ENCODE results near the gene KIF13A.

Gene KIF13A

DNA sequence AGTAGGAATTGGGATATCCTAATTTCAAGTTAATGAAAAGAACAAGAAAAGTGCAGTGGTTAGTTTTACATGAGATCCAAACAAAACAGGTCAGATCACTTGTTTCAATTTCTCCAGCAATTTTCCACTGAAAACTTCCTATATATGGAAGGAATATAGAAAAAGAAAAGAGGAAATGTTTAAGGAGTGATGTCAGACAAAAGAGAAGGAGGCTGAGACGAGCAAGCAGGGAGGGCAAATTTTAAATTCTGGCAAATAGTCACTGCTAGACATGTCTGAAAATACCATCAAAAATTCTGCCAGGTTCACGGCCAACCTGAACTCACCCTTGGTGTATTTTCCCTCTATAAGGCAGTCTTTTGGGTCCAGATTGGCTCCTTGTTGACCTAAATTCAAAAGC, 271.2 kb downstream of the KIF13A start:
- no peak for DNase-seq
- no peaks in the 10 kb centered on the region for H3K79me2 ChIP-seq (ENCODE audit: low read length)
- no peaks in the 10 kb centered on the region for H3K9me3 ChIP-seq (replicated peaks; ENCODE audit: insufficient read depth, low read length)
- no peak overlapping the region for H2AFZ ChIP-seq (ENCODE audit: low read length)
- no peak overlapping the region for H3K4me3 ChIP-seq (ENCODE audit: low read length)
- H4K20me1 ChIP-seq (ENCODE audit: insufficient read depth, low read length) = no peaks in the 10 kb centered on the region
- H3K9ac ChIP-seq (ENCODE audit: low read length) = no peak overlapping the region
- no peak overlapping the region for H3K27ac ChIP-seq (ENCODE audit: low read length)
- no peaks in the 10 kb centered on the region for H3K36me3 ChIP-seq (replicated peaks; ENCODE audit: insufficient read depth, low read length)
- no peaks in the 10 kb centered on the region for H3K4me1 ChIP-seq (ENCODE audit: low read length)
- no peaks in the 10 kb centered on the region for H3K27me3 ChIP-seq (replicated peaks; ENCODE audit: insufficient read depth, low read length)
- H3F3A ChIP-seq (ENCODE audit: insufficient read depth, low read length) = no peaks in the 10 kb centered on the region
- H3K9me2 ChIP-seq (replicated peaks; ENCODE audit: insufficient read depth, low read length) = no peaks in the 10 kb centered on the region
- TF ChIP-seq, protein P1, sequence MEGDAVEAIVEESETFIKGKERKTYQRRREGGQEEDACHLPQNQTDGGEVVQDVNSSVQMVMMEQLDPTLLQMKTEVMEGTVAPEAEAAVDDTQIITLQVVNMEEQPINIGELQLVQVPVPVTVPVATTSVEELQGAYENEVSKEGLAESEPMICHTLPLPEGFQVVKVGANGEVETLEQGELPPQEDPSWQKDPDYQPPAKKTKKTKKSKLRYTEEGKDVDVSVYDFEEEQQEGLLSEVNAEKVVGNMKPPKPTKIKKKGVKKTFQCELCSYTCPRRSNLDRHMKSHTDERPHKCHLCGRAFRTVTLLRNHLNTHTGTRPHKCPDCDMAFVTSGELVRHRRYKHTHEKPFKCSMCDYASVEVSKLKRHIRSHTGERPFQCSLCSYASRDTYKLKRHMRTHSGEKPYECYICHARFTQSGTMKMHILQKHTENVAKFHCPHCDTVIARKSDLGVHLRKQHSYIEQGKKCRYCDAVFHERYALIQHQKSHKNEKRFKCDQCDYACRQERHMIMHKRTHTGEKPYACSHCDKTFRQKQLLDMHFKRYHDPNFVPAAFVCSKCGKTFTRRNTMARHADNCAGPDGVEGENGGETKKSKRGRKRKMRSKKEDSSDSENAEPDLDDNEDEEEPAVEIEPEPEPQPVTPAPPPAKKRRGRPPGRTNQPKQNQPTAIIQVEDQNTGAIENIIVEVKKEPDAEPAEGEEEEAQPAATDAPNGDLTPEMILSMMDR (IDR thresholded peaks at IDR 0.05; ENCODE audit: low read length) = no peak
- TF ChIP-seq EZH2 (optimal IDR thresholded peaks at IDR 0.05; ENCODE audit: low read depth, low read length) (no peak), EZH2phosphoT487 (IDR thresholded peaks at IDR 0.05; ENCODE audit: low read length) (no peak)
- H3K4me2 ChIP-seq (ENCODE audit: low read depth, low read length) = no peak overlapping the region

DNA sequence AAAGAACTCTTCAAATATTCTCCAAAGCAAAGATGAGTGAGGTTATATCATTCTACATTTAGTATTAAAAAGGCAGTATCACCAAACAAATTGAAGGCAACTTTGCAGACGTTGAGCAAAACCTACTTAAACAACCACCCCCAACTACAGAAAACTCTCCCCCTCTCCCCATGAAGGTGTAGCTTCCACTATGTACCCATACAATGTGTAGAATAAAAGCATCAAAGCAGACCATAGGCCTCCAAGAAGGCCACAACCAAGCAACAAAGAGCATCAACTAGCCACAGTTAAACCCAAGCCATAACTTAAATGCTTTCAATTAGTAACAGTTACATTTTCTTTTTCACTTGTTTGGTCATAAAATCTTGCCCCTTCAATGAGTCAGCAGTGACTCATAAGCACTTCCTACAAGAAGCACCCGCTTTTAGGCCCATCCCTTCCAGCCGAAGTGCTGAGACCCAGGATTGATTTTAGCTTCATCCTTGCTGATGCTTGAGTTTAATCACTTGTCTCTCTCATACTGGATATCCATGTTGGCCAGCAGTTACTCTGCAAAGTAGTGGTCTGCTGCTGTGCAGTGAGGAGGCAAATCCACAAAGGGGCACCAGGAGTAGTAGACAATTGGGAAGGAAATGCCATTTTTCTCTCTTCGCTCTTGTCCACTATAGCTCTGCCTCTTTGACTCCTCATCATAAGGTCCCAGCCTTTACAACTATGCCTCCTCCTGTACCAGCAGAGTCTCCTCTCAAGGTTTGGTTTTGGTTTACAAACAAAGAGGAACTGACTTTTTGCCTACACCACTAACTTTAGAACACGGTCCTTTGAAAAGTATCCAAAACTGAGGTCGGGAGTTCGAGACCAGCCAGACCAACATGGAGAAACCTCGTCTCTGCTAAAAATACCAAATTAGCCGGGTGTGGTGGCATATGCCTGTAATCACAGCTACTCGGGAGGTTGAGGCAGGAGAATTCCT, 272.3 kb downstream of the KIF13A start:
- H3K4me3 ChIP-seq (ENCODE audit: low read length) = no peak overlapping the region
- H3K27me3 ChIP-seq (replicated peaks; ENCODE audit: insufficient read depth, low read length) = no peaks in the 10 kb centered on the region
- no peak for TF ChIP-seq EZH2phosphoT487 (IDR thresholded peaks at IDR 0.05; ENCODE audit: low read length)
- TF ChIP-seq, protein P1 (IDR thresholded peaks at IDR 0.05; ENCODE audit: low read length) = no peak
- no peak for TF ChIP-seq EZH2 (optimal IDR thresholded peaks at IDR 0.05; ENCODE audit: low read depth, low read length)
- no peaks in the 10 kb centered on the region for H4K20me1 ChIP-seq (ENCODE audit: insufficient read depth, low read length)
- H3K9ac ChIP-seq (ENCODE audit: low read length) = no peak overlapping the region
- H3K79me2 ChIP-seq (ENCODE audit: low read length) = no peaks in the 10 kb centered on the region
- no peak overlapping the region for H3K27ac ChIP-seq (ENCODE audit: low read length)
- no peaks in the 10 kb centered on the region for H3K9me3 ChIP-seq (replicated peaks; ENCODE audit: insufficient read depth, low read length)
- DNase-seq = no peak
- no peak overlapping the region for H2AFZ ChIP-seq (ENCODE audit: low read length)
- H3K4me1 ChIP-seq (ENCODE audit: low read length) = no peaks in the 10 kb centered on the region
- H3K9me2 ChIP-seq (replicated peaks; ENCODE audit: insufficient read depth, low read length) = no peaks in the 10 kb centered on the region
- no peaks in the 10 kb centered on the region for H3K36me3 ChIP-seq (replicated peaks; ENCODE audit: insufficient read depth, low read length)
- H3F3A ChIP-seq (ENCODE audit: insufficient read depth, low read length) = no peaks in the 10 kb centered on the region
- no peak overlapping the region for H3K4me2 ChIP-seq (ENCODE audit: low read depth, low read length)

DNA sequence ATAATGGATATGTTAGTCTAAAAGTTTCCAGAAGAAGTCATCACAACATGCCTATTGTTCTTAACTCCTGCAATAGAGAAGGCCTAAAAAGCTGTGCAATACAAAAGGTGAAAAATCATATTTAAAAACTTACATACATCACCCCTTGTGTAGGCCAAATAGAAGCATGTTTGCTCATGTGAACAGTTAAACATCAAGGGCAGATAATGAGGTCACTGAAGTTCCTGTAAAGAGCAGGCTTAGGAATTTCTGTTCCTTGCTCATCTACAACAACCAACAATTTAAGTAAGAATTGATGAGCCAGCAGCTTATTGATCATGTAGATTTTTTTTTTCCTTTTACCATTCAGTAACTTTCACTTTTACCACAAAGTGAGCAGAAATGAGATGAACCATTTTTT, 273.3 kb downstream of the KIF13A start:
- Histone ChIP-seq H3K9me3 (replicated peaks; ENCODE audit: insufficient read depth, low read length) (no peaks in the 10 kb centered on the region), H3K4me1 (ENCODE audit: low read length) (no peaks in the 10 kb centered on the region), H3F3A (ENCODE audit: insufficient read depth, low read length) (no peaks in the 10 kb centered on the region), H3K4me2 (ENCODE audit: low read depth, low read length) (no peak overlapping the region), H3K79me2 (ENCODE audit: low read length) (no peaks in the 10 kb centered on the region), H3K36me3 (replicated peaks; ENCODE audit: insufficient read depth, low read length) (no peaks in the 10 kb centered on the region), H3K9me2 (replicated peaks; ENCODE audit: insufficient read depth, low read length) (no peaks in the 10 kb centered on the region), H4K20me1 (ENCODE audit: insufficient read depth, low read length) (no peaks in the 10 kb centered on the region), H2AFZ (ENCODE audit: low read length) (no peak overlapping the region), H3K4me3 (ENCODE audit: low read length) (no peak overlapping the region), H3K27me3 (replicated peaks; ENCODE audit: insufficient read depth, low read length) (no peaks in the 10 kb centered on the region), H3K9ac (ENCODE audit: low read length) (no peak overlapping the region), H3K27ac (ENCODE audit: low read length) (no peak overlapping the region)
- TF ChIP-seq EZH2 (optimal IDR thresholded peaks at IDR 0.05; ENCODE audit: low read depth, low read length) (no peak), EZH2phosphoT487 (IDR thresholded peaks at IDR 0.05; ENCODE audit: low read length) (no peak)
- TF ChIP-seq, protein P1 (IDR thresholded peaks at IDR 0.05; ENCODE audit: low read length) = no peak
- no peak for DNase-seq

Data from MM.1S (cell line).